NCI-H128 (cell line): ENCODE measurements around the gene RANBP3L.
"Not testable (repeated sequence)": the region's sequence is repeated elsewhere in the genome, so short reads cannot be mapped to it uniquely, and the experiment has no call there.

Experiments
- DNase-seq: peaks from one replicate; lab custom pipeline; 2025; ENCODE audit not compliant: unreplicated experiment; lab: John Stamatoyannopoulos, UW

The RANBP3L gene

DNA sequence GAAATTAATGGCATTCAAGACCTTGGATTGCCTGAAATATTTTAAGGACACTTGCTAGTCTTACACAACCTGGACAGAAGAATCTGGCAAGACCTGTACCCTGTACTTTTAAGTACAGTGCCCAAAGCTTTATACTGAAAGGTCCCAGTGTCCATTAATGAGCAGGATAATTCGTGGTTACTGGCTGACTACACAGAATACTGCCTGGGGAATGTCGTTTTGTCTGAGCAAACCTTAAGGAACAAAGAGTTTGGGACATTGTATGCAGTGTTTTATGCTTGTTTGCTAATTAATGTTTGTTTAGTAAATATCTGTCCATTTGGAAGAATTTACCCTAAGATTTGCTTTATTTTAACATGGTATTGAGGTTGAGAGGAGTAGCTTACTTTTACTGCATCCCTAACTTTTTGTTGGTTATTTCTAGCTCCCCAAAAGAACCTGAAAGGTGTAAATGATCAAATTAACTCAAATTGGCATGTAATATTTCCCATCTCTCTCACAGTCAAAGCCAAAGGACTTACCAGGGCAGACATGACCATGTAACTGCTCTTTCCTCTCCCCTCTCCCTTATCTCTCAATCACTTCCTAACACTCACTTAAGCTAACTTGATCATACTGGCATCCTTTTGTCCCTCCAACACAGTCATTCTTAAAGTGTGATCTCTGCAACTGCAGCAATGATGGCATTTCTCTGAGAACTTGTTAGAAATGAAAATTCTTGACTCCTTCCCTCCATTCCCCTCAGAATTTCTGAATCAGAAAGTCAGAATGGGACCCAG, 15.7 kb downstream of the RANBP3L start:
- no peak for DNase-seq

DNA sequence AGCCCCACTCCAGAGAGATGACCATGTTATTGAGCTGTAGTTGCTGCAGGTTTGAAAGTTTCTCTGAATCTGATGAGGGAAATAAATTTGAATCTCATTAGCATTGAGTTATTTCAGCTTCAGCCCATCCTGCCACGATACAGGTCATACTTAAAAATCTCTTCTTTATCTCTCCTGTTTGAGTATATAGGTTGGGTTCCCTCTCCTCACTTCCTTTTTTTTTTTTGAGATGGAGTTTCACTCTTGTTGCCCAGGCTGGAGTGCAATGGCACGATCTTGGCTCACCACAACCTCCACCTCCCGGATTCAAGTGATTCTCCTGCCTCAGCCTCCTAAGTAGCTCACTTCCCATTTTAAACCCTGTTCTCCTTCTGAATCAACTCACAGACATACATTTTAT, 17.9 kb downstream of the RANBP3L start:
- not testable (repeated sequence) for DNase-seq

DNA sequence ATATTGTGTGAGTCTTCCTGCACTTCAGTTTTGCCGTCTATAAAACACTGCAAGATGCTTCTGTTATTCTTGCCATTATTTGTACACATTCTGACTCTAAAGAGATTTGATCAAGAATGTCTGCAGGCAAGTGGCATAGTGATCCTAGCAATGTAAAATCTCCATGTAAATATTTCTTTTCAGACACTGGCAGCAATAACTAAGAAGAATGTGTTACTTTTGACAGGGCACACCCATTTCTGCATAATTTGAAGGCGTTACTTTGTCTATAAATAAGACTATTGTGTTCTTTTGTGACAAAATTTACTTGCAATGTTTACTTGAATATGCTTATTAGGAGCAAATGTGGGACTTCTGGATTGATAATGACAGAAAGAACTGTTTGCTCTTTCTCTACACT, 20.1 kb downstream of the RANBP3L start:
- DNase-seq, result no peak

DNA sequence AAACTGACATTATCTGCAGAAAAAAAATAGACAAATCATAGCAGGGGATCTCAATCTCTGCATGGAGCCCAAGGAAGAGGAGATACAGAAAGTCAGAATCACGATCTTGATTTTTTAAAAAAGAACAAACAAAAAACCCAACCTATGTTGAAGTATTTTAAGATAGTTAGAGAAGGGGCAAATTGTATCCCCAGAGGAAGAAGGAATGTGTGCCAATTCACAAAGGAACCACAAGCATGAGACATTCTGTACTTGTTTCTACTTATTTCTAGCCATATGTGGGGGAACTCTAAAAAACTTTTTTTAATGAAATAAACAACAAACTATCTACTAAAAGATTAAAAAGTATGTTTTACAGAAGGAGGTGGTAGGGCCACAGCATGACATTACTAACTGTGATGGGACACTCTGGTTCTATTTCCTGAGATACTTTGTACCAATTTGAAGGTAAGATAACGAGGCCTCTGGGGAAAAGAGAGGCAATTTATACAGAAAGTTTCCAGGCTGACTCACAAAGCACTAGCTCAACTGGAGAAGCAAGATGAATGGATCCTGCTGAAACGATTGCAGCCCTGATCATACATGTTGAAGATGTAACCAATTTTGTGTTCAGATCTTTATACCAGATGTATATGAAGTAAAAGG, 22.5 kb downstream of the RANBP3L start:
- DNase-seq, result no peak

DNA sequence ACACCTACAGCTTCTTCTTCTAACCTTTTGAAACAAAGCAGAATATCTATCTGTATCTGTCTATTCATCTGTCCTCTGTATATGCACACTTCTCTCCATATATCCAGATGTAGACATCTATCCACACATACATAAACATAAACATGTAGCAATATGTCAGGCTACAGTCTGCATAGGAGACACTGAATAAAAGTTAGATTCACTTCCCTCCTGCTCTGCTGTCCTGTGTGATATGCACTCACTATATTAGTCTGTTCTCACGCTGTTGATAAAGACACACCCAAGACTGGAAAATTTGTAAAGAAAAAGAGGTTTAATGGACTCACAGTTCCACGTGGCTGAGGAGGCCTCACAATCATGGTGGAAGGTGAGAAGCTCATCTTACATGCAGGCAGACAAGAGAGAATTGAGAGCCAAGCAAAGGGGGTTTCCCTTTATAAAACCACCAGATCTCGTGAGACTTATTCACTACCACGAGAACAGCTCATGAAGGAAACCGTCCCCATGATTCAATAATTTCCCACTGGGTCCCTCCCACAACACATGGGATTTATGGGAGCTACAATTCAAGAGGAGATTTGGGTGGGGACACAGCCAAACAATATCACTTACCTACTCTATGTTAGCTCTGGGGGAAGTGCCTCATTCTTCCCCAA, 24.1 kb downstream of the RANBP3L start:
- DNase-seq, result no peak

DNA sequence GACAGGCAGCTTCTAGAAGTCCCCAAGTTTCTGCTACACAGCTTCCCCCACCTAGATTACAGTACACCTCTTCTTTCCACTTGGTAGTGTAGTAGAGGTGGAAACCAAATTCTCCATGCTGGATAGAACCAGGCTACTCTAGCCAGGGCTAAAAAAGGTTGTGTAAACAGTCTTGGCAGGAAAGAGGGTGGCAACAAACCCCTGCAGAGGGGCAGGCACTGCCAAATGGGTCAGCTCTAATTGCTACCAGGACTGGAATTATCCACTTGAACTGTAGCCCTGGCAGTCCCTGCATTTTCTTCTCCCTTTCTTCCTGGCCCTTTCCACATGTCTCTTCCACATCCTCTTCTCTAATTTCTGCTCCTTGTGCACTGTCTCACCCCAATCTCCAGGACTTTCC, 24.8 kb downstream of the RANBP3L start:
- no peak for DNase-seq

DNA sequence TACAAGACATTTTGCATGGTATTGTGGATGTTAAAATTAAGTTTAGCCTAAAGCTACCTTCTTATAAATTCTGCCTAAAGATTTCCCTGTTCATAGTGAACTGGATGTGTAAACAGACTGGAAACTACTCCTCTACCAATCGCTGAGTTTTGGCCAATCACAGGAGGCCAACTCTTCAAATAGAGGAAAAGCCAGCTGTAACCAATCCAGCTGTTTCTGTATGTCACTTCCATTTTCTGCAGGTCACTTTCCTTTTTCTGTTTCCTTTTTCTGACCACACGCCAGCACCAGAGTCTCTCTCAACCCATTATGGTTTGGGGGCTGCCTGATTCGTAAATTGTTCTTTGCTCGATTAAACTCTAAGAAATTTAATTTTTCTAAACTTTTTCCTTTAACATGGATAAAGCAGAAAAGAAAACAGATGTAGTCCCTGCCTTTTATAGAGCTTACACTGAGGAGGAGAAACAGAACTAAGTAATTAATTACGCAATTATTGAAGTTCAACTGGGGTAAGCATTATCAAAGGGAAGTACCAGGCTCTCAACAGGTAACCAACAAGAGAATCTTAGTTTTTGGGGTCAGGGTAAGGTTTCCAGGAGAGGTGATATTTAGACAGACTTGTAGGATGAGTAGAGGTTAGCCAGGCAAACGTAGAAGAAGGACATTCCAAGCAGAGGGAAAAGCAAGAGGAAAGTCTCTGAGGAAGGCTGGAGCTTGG, 27.7 kb downstream of the RANBP3L start:
- DNase-seq, result no peak

DNA sequence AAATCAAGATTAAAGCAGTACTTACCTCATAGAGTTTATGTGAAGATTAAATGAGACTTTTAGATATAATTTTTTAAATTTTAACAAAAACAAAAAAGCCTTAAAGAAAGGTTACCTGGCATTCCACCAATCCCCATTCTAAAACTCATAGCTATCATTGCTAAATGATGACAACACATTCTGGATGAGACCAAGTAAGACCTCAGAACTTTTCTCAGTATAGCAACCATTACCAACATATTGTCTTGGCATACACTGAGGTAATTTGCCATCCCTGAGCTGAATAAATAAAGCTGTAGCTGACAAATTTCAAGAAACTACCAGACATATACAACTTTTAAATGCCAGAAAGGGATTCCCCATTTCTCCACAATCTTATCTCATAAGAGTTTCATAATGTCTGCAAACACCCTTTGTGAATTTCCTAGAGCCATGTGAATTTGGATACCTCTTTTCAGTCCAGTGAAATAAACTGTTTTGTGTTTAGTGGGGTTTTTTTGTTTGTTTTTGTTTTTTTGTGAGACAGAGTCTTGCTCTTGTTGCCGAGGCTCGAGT, 29.5 kb downstream of the RANBP3L start:
- DNase-seq, result no peak

DNA sequence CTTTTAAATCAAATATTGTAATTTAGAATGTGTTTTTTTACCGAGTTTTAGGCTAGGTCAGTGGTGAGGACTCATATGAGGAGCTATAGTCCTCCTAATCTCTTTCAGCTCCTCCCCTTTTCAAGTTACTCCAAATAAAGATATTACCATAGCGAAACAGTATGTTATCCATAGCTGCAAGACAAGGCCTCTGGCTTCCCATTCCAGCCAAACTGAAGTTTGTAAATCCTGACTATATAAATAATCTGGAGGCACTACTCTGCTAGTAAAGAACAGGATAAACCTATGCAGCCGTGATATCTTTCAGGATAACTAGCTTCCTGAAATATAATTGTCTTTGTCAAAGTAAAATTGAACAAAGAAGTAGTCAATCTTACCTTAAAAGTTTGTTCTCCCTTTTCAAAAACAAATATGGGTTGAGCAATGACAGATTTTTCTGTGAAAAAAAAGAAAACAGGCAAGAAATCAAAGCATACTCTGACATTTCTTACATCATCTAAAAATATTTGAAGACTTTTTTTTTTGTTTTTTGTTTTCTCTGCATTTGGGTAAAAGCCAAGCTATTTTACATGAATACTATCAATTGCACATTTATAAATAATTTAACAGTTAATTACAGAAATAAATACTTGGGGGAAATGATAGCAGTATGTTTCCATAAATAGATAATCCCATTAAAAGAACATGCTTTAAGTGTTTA, 30.7 kb downstream of the RANBP3L start:
- DNase-seq, result no peak

DNA sequence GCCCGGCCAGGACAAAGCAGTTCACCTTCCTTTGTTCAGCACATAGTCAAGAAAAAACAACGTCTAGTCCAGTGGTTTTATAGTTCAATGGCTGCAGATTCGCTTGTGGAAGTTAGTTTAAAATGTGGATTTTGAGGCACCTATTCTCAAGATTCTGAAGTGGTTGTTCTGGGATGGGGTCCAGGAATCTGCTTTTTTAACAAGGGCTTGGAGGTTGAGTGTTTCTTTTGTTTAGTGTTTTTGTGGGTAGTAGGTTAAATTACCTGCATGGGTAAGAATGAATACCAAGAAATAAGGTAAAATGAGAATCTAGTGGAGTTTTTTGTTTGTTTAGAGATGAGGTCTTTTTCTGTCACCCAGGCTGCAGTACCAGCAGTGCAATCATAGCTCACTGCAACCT, 31.5 kb downstream of the RANBP3L start:
- no peak for DNase-seq

DNA sequence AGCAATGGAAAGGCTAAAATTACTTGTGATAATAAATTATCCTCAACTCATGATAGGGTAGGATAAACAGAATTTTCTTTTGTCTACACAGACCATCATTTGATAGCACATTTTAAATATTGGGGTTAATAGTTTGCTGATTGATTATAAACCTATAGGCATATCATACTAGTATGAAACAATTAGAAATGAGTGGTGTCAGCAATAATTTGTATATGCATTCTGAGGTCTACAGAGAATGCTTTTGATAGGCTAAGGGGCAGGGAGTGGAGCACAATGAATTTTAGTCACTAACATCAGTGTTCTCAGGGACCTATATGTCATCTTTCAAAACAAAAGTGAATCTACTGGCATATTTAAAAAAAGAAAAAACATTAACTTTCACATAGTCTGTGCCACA, 32.2 kb downstream of the RANBP3L start:
- DNase-seq, result no peak

DNA sequence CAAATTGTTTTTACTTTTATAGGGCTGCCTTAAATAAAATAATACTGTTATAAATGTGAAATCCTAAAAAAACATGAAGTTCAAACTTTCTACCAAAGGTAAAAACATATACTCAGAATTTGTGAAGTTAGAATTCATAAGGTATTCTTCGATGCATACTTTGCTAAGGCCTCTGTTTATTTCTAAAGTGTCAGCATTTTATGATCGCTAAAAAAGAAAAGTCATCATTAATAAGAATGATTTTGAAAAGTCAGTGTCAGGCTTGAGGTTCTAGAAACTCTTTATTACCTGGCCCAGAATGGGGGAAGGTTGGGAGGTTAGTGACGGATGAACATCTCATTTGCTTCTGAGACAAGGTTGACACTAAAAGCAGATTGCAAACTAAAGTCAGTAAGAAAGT, 33.8 kb downstream of the RANBP3L start:
- DNase-seq, result no peak

DNA sequence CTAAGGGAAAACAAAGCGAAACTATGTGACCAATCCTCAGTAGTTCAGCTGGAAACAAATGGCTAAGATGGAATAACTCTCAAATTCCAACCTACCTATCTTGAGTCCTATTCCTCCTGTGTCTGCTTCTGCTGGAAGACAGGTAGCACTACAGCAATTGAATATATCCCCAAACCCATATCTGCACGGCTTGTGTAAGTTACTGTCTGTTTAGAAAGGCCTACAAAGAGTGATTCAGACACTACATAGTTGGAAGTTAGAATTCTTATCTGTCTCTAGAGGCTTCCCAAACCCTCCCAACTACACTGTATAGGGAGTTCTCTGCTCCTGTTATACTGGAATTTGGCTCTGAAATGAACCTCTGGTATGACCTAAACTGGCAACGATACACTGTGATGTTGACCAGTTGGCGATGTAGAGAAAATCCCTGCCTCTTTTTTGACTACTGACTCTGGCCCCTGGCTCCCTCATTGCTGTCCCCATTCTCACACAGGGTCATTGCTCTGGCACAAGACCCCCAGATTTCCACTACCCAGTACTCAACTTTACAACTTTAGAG, 37.4 kb downstream of the RANBP3L start:
- no peak for DNase-seq

DNA sequence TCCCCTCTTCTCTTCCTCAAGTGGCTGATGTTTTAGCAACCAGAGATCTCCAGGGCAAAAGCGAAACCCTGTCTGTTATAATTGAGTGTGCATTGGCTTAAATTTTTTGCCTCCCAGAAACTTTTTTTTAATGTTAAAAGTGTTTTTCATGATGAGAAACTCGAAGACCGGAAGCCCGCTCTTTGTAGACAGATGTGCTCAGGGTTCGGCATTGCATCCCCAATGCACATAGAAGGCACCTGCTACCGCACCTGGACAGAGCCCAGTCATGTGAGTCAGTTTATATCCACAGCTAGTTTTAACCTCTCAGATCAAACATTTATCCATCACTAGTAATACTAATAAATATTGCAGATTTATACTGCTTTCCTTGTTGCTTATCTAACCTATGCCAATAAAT, 40.5 kb downstream of the RANBP3L start:
- DNase-seq, result no peak

DNA sequence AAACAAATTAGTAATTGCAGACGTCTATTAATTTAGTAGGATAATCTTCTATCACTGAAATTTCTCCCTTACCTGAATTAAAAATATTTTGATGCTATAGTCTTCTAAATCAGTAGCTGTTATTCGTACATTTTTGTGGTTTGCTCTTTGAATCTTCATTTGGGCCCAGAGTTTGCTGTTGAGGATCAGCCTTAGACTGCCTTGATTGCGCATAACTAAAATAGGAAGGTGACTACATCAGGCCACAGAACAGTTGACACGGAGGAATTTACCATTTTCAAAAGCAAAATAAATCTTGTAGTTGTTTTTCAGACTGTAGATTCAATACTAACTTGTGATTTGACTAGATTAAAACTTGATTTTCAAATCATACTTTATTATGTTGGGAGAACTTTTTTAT, 48.1 kb downstream of the RANBP3L start:
- no peak for DNase-seq

DNA sequence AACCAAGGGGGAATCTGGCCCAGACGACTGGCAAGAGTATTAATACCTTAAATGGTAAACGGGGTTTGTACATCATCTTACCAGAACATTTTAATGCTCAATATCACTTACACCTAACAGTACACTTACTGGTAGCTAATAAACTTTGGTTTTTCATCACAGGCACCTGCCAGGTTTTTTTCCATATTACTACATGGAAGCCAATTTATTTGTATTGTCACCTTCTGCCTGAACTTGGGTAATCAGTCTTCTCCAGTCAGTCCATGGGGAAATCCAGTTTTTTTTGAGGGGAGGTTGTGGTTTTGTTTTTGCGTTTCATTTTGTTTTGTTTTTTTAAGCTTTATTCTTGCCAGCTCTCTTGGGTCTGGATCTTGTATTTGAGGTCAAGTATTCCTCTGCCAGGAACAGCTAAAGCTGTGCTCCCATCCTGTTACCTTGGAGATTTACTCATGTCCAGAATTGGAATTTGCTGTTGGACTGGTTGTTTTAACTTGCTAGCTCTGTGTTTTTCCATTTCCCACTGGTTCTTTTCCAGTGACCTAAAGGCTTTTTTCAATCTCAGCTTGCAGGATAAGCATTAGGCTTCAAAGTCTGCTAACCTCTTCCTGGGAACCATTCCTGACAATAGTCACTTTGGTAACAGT, 48.9 kb downstream of the RANBP3L start:
- no peak for DNase-seq

DNA sequence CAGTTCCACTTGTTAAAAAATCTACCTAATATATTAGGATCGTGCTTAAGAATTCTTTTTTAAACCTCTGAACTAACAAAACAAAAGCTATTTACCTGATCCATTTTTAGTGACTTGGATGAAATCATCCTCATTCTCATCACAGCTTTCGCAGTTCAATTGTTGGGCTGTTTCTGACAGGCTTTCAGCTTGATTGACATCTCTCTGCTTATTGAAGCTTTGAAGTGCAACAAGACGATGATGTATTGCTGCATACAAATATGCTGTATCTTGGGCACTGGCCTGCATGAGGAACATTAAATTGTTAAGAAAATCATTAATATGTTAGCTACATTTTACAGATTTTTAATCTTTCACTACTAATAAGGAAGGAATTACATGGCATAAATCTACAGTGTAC, 50.5 kb downstream of the RANBP3L start:
- no peak for DNase-seq

DNA sequence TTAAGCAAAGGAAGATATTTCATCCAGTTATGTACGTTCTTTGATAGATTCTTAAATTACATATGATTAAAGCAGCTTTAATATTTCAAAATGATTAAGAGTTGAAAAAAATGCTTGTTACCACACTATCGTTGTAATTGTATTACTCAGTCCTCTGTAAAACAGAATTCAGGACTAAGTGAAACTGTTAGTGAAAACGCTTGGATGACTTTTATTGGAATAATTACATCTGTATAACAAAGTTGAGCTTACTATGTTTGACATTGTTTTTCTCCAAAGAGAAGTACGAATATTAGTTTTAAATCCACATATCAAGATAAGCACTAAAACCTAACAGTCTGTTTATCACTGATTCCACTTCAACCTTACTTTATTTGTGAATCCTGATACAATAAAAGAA, 51.3 kb downstream of the RANBP3L start:
- no peak for DNase-seq

DNA sequence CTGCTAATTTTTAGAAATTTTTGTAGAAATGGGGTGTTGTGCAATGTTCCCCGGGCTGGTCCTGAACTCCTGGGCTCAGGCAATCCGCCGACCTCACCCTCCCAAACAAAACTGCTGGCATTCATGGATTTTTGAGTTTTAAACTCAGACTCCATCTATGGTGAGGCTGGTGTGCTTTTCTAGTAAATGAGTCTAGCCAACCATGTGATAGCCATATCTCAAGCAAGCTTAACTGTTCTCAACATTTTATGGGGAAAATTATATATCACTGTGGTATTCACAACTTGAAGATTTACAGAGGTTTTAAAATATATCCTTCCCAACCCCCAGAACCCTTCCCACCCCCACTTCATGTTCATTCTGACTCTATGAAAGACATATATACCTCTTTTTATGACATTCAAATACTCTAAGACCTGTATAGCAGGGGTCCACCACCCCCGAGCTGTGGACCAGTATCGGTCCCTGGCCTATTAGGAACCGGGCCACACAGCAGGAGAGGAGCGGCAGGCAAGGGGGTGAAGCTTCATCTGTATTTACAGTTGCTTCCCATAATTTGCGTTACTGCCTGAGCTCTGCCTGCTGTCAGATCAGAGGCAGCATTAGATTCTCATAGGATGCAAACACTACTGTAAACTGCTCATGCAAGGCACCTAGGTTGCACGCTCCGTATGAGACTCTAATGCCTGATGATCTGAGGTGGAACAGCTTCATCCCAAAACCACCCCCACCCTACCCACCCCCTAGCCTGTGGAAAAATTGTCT, 55.5 kb downstream of the RANBP3L start:
- no peak for DNase-seq
